Measurements from ENCODE around the gene PGP.

GRCh38 chr16:2205967-2206313 is 8.7 kb downstream of the PGP start:
- TF ChIP-seq BRCA1 (IDR thresholded peaks at IDR 0.05; ENCODE audit: low read depth, low read length) (no peak), HDAC6 (IDR thresholded peaks at IDR 0.05; ENCODE audit: unreplicated experiment) (no peak), TCF7 (IDR thresholded peaks at IDR 0.05; ENCODE audit: borderline replicate concordance) (no peak), MAX (IDR thresholded peaks at IDR 0.05; ENCODE audit: low read depth, low read length) (no peak), POLR2A (IDR thresholded peaks at IDR 0.05; ENCODE audit: low read depth, low read length) (no peak), CTCF (IDR thresholded peaks at IDR 0.05 in 2 of 3, conservative IDR thresholded peaks at IDR 0.05 in 1 of 3; ENCODE audit: control insufficient read depth in 2 of 3, extremely low read depth in 1 of 3, insufficient read depth in 1 of 3, low read depth in 3 of 3, low read length in 3 of 3) (no peak), SIN3A (IDR thresholded peaks at IDR 0.05; ENCODE audit: low read depth, low read length) (no peak), RCOR1 (conservative IDR thresholded peaks at IDR 0.05; ENCODE audit: low read depth, low read length) (no peak), SRF (IDR thresholded peaks at IDR 0.05; ENCODE audit: low read depth in 2 of 2, low read length in 2 of 2) (no peak), FOS (IDR thresholded peaks at IDR 0.05; ENCODE audit: borderline replicate concordance, extremely low read depth, insufficient read length) (no peak), USF2 (IDR thresholded peaks at IDR 0.05; ENCODE audit: borderline replicate concordance, low read depth, low read length) (no peak), GABPA (IDR thresholded peaks at IDR 0.05; ENCODE audit: low read depth) (no peak)
- TF ChIP-seq, protein P1, sequence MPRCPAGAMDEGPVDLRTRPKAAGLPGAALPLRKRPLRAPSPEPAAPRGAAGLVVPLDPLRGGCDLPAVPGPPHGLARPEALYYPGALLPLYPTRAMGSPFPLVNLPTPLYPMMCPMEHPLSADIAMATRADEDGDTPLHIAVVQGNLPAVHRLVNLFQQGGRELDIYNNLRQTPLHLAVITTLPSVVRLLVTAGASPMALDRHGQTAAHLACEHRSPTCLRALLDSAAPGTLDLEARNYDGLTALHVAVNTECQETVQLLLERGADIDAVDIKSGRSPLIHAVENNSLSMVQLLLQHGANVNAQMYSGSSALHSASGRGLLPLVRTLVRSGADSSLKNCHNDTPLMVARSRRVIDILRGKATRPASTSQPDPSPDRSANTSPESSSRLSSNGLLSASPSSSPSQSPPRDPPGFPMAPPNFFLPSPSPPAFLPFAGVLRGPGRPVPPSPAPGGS (IDR thresholded peaks at IDR 0.05; ENCODE audit: borderline replicate concordance, insufficient read depth, low read depth, low read length, poor library complexity, severe bottlenecking): no peak
